HG03521 (cell line): ENCODE results near the gene MRPS6.

Experiments
- ATAC-seq: cut with Tn5 transposase; IDR thresholded peaks from one replicate; pipeline ENCODE4 v1.9.1; 2021; ENCODE audit warnings: mild to moderate bottlenecking, moderate library complexity; ENCODE audit not compliant: unreplicated experiment

MRPS6 gene

DNA sequence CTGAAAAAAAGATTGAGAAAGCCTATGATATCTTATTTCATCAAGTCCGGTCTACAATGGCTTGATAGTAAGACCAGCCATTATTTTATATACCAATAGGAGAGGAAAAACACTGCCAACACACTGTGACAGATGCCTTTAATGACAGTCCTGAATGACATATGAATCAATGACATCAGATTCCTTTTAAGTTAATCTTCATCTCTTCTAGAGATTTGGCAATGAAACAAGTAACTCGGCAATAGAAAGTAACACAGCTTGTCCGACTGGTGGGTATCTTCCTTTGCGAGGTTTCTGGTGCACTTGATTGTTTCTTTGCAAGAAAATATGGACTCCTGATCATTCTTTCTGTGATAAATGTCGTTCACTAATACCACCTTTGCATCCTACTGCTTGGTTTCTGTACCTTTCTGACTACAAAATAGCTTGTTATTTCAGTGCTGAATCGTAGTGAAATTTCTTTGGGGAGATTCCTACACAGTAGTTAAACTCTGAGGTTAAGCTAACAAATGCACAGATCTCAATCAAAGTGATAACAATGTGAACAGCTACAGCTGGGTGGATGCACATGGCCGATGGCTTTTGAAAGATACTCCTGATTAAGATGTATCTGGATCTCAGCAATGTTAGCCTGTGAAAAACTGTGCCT lies 104.7 kb downstream of the MRPS6 start:
- no peak for ATAC-seq

DNA sequence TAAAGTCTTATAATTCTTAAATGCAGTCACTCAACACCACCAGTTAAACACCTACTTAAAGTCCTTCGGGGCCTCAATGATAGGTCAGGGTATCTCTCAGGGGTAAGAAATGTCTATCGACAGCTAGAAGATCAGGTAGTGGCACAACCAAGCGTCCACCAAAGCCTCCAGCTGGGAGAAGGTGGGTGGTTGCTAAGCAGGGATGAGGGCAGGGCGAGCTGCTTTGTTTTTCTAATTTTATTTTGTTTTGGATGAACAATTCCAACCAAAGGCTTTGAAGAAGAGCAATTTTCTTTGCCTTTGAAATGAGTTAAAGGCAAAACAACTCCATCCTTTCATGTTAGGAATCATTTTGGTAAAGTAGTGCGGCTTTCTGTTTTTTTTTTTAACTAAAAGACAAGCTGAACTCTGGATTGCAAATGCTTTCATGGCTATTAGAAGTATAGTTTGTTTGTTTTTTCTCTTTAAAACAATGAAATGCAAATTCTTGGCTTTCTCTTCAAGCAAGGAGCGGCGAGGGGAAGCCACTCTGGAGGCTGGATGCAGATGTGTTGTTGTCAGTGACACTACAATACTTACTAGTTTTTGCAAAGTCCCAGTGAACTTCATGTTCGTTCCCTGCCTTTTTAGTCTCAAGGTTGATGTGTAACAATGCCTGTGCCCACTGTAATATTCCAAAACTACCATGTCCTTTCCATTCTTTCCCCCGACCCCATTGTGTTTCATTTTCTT lies 106.0 kb downstream of the MRPS6 start:
- ATAC-seq = no peak

DNA sequence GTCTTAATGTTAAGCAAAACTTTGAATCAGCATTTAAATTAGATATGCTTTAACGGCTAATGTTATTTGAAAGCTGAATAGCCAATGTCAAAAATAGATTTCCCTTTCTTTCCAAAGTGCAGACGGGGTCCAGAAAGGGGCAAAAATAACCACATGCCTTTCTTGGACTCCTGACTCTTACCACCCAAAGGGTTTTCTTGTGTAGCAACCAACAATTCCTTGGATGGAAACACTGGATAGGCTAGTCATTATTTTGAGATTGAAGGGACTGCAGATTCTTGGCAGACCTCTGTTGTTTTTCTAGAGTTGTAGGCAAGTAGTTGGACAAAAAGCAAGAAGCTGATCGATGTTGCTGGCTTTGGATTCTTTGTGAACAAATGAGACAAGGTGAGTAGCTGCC lies 107.0 kb downstream of the MRPS6 start:
- no peak for ATAC-seq

DNA sequence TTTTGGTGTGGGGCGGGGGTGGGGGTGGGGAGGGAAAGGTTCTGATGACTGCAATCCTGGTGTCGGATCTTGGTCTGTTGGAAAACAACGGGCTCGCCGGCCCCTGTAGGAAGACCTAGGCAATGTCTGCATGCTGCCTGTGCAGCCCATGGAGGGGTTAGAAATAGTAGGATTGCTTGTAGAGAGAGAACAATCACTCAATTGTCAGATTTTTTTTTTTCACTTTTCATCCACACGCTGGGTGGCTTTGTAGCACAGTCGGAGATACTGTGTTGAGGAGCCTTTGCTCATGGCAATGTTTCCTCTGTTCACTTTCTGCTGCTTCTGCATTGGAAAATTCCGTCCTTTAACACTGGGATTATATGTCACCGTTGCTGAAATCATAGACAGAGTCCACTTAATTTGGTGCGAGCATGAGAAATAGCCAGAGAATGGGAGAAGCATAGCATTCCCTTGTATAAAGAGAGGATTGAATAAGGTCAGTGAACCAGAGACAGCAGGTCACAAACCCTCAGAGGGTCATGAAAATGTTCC lies 107.5 kb downstream of the MRPS6 start:
- no peak for ATAC-seq

DNA sequence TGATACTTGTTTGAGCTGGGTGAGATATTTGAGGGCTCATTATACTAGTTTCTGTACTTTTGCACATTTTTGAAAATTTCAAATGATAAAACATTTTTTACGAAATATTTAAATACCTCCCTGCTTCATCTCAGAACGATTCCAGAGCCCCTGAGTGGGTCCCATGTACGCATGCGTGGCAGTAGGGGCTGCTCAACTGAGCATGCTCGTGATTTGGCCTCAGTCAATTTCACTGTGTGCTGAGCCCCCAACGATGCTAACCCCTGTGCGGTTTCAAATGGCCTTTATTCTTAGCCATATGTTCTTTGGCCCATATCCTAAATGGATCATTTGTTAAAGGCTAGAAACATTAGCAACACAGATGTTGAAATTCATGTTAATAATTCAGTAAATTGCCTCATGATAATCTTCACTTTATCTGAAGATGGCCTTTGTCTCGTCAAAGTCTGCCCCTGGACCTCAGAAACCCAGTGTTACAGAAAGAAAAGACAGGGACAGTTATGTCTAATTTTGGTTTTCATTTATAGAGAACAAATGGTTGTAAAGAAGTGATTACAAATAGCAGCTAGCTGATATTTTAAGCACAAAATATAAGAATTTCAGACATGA lies 108.2 kb downstream of the MRPS6 start:
- no peak for ATAC-seq

DNA sequence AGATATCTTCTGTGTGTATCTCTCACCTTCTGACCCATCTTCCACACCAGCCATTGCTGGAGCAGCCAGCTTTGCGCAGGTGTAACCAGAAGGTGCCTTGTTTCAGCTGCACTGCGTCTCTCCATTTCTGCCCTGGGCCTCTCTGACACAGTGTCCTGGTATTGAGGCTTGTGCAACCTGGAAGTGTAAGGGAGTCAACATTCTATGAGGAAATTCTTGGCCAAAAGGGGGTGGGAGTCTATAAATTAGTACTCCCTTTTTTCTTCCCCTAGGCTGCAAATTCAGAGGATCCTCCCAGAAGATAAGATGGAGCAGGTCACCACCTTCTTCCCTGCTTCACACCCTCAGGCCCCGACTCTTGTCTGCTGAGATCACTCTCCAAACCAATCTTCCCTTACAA lies 109.1 kb downstream of the MRPS6 start:
- no peak for ATAC-seq

DNA sequence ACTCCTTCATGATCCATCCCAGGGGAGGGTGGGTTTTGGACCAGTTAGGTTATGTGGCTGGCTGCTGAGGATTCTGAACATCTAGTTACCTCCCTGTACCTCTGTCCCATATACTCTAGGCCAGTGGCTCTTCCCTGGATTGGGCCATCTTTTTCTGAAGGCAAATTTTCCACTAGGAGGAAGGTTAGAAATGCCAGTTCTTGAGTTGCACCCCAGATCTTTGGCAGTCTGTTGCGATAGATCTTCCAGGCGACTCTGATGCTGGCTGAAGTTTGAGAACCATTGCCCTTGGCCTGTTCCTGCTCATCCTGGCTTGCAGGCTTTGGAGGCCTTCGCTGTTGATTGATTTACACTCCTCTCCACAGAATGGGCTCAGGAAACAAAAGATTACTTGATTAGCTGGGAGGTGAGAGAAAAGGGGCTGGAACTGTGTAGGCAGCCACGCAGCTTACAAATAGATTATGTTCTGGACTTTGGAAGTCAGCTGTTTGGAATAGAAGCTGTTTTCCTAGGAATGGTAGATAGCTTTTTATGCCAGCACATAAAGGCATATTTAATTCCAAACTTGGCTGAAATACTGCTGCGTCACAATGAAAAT lies 110.1 kb downstream of the MRPS6 start:
- no peak for ATAC-seq

DNA sequence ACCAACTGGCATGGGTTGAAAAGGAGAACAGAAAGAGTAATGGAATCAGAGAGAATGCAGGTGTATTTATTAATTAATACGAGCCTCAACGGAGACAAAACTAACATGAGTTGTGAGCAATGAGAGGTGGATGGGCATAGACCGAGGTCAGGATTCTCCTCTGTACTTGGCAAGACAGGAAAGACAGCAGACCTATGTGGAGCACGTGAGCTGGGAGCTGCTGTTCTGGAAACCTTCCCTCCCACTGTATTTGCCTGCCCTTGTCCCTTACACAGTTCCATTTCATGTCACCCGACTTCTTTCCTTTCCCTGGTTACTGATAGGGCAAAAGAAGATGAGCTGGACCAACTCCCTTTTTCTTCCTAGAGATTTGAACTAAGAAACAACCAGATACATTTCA lies 110.9 kb downstream of the MRPS6 start:
- ATAC-seq = no peak

DNA sequence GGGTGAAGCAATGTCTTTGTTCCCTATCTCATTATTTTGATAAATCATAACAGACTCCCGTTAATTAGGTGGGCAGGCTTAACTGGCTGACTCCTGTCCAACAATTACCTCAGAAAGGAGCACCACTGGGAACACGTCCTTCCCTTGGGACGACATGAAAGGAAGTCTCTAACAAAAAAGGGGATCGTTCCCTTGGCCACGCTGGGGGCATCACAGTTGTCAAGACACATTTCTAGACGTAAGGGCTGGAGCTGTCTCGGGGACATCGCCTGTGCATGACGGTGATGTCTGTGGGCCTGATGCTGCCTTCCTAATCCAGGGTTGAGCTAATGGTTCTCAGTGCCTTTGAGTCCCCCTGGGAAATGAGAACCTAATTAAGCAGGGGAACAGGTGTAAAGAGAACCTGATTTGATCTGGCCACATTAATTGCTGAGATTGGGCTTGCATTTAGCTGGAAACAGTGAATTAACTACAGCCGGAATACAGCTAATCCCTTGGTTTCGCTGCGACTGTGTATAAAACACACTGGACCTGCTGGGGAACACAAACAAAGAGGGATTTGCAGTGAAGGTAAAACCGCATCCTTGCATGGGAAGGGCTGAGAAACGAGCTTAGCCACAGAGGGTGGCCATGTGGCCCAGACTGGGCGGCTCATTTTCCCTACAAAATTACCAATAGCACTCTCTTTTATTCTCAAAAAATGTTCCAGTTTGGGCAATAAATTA lies 111.8 kb downstream of the MRPS6 start:
- ATAC-seq = no peak

DNA sequence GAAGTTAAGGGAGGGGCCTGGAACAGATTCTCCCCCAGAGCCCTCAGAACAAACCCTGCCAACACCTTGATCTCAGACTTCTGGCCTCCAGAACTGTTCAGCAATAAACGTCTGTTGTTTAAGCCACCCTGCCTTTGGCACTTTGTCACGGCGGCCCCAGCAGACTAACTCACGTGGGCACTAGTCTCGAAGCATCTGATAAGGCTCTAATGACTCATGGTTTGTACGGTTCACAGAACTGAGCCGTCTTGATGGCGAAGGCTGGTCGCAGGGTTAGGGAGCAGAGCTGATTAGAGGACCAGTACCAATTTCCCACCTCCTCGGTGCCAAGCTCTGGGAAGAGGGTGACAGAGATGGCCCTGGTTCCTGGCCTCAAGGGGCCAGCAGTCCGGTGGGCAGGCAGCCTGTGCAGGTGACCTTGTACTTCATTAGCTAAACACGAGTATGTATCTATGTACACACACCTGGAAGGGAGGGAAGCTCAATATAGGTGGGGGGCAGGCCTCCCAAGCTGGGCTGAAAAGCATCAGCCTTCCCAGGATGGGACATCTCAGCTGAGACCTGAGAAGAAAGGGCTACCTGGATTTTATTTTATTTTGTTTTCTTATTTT lies 112.8 kb downstream of the MRPS6 start:
- no peak for ATAC-seq

DNA sequence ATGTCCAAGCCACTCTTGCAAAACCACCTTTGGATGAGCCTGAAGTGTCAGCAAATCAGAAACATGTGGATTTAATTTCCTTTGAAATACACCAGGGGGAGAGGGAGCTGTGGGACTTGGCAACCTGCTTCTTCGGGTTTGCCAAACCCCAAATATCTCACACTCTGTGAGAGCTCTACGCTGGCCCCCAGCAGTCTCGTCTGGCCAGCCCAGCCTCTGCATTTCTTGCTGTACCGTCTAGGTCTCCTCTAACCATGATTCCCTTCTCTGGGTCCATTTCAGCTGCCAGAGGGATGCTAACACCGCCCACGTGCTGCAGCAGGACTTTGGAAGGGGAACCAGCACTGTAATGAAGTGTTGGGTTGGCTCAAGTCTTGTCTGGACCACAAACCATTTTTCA lies 114.6 kb downstream of the MRPS6 start:
- ATAC-seq = no peak

DNA sequence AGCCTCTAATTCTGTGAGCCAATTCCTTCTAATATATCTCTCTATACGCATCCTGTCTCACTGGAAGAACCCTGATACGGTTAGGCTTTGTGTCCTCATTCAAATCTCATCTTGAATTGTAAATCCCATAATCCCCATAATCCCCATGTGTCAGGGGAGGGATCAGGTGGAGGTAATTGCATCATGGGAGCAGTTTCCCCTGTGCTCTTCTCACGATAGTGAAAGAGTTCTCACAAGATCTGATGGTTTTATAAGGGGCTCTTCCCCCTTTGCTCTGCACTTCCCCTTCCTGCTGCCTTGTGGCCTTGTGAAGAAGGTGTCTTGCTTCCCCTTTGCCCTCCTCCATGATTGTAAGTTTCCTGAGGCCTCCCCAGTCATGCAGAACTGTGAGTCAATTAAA lies 116.1 kb downstream of the MRPS6 start:
- ATAC-seq = no peak

DNA sequence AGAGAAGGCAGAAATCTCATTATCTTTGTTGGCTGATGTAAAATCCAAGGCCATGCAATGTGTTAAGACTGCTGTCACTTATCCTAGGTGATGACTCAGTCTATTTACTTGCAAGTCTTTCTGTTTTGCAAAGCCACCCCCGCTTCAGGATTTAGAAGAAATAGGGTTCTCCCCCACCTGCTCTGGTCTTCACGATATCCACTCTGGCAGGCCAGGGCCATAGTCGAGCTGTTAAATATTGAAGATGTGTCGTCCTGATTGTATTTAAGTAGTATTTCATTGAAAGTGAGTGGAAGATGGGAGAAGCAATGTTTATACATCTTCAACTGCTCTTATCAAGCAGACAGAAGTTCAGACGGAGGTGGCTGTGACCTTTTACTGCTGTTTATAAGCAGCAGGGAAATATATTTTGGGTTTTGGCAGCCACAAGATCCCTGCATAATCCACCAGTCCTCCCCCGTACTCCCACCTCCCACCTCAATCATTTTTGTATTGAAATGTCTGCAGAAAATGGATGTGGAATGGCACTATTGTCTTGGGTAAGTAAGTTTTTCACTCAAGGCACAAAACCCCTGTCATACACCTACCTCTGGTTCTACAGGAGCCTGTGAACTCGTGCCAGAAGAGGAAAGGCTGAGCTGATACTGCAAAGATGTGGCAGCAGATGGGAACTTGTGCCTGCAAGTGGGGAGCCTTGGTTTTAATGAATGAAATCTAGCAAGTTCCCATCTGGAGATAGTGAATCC lies 117.4 kb downstream of the MRPS6 start:
- ATAC-seq = no peak

DNA sequence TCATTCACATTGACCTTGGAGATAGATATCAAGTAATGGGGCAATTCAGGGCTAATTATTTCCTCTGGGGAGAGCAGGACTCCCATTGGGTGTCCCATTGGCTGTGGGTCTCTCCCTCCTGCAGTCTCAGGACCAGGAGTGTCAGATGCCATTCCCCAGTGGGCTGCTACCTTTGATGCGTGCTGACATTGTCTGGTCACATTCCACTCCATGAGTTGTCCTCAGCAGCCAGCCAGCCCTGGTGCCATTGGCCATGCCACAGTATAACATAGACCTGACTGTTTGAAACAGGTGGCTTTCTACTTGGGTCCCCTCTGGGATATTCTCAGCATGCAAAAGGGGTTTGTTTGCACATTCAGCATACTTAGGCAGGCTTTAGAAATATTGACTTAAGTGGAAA lies 118.5 kb downstream of the MRPS6 start:
- ATAC-seq = no peak
